ENCODE results near the gene LIPC. TPM values are rescaled to one million over a fixed set of nuclear protein-coding genes. Genes with fewer than 3 reads are reported as not detected.
A peak's percentile ranks its signal among the peaks of the same experiment; 100 is the strongest.

Gene LIPC
- total and polyA plus RNA-seq, 9 of the 15 experiments (the other 6 are each of a cell fraction or from before 2014, with no cell fraction given): 0.07 to 0.41 (median 0.11) TPM; not detected in 2

GRCh38 chr15:58562135-58562534 lies 130.3 kb downstream of the LIPC start (continued):
- TF ChIP-seq ZNF121 (CRISPR knock-in tag; conservative IDR thresholded peaks at IDR 0.05): no peak
- TF ChIP-seq IRF2 (CRISPR knock-in tag; IDR thresholded peaks at IDR 0.05): no peak
- TF ChIP-seq ZNF384 (IDR thresholded peaks at IDR 0.05; ENCODE audit: low read depth, low read length): no peak

GRCh38 chr15:58564981-58565380 lies 133.2 kb downstream of the LIPC start:
- H3K4me3 ChIP-seq: no peak overlapping the region
- ChIA-PET POLR2A (interaction anchor here (0.7 kb wide), 1 partner anchor 19 kb away, joined by 3 read pairs; no protein-coding TSS in a partner anchor), CTCF (ENCODE audit: low intra/inter-chr PET ratio) (no interaction called here)
- no peaks in the 10 kb centered on the region for H3K36me3 ChIP-seq (ENCODE audit: control insufficient read depth, insufficient read depth, low read length)
- DNase-seq (ENCODE audit: extremely low read depth in 1 of 4, low spot score in 3 of 4) (no peak), FAIRE-seq (no peak), ATAC-seq (no peak)
- H3K79me2 ChIP-seq (ENCODE audit: control insufficient read depth, insufficient read depth, low read length): no peaks in the 10 kb centered on the region
- in situ Hi-C loops (cut with MboI): no loop called here
- no peaks in the 10 kb centered on the region for H3K9me1 ChIP-seq (ENCODE audit: control insufficient read depth, insufficient read depth, low read length)
- 80% methylated on average over 5 of the region's 6 CpGs for WGBS (ENCODE audit: insufficient coverage, low coverage, missing lambda C conversion rate)
- peaks cover 0 to 15% of the 10 kb centered on the region in 2 experiments; a peak in 4 of 5 replicates for H3K4me1 ChIP-seq (replicated peaks in 1 of 2; ENCODE audit: control insufficient read depth in 2 of 2, insufficient read depth in 2 of 2, low read length in 2 of 2)
- H3K9ac ChIP-seq (ENCODE audit: insufficient read depth in 1 of 2, low read depth in 2 of 2, low read length in 2 of 2): peak overlapping the region in 1 of 2 experiments; percentile 8; a peak in 1 of 4 replicates
- no peak overlapping the region for H3K27ac ChIP-seq (ENCODE audit: extremely low read depth, low read depth, low read length)
- intact Hi-C loops (cut with micrococcal nuclease): no loop called here
- no peak overlapping the region for H3K4me2 ChIP-seq (ENCODE audit: insufficient read depth, low read length)
- H3K27me3 ChIP-seq (ENCODE audit: control insufficient read depth in 2 of 2, insufficient read depth in 2 of 2, low read length in 2 of 2): no peaks in the 10 kb centered on the region
- BruUV-seq (replicated peaks): no TSS peak
- no peaks in the 10 kb centered on the region for H4K20me1 ChIP-seq (replicated peaks; ENCODE audit: control insufficient read depth, insufficient read depth, low read length)
- no peaks in the 10 kb centered on the region for H3K9me3 ChIP-seq (replicated peaks; ENCODE audit: control insufficient read depth, insufficient read depth, low read depth, low read length)
- no peak overlapping the region for H2AFZ ChIP-seq (ENCODE audit: low read depth, low read length)
- TF ChIP-seq HLTF (IDR thresholded peaks at IDR 0.05): no peak
- no peak for TF ChIP-seq PREB (CRISPR knock-in tag; IDR thresholded peaks at IDR 0.05)
- no peak for TF ChIP-seq DIDO1 (tag; IDR thresholded peaks at IDR 0.05; ENCODE audit: low read depth)
- no peak for TF ChIP-seq HMGXB4 (CRISPR knock-in tag; IDR thresholded peaks at IDR 0.05)
- no peak for TF ChIP-seq SREBF1 (IDR thresholded peaks at IDR 0.05; ENCODE audit: borderline replicate concordance, low read depth, low read length)
- TF ChIP-seq TCF7L2 (IDR thresholded peaks at IDR 0.05; ENCODE audit: low read depth, low read length): no peak
- TF ChIP-seq ZBTB7A (IDR thresholded peaks at IDR 0.05; ENCODE audit: borderline replicate concordance, control insufficient read depth, low read depth, low read length): no peak
- TF ChIP-seq EP300 (IDR thresholded peaks at IDR 0.05; ENCODE audit: low read length): no peak
- TF ChIP-seq RBM25 (IDR thresholded peaks at IDR 0.05; ENCODE audit: low read depth, low read length, severe bottlenecking): no peak
- TF ChIP-seq ZBTB34 (CRISPR knock-in tag; IDR thresholded peaks at IDR 0.05): no peak
- no peak for TF ChIP-seq ZNF785 (CRISPR knock-in tag; IDR thresholded peaks at IDR 0.05)
- no peak for TF ChIP-seq KDM4B (IDR thresholded peaks at IDR 0.05; ENCODE audit: borderline replicate concordance in 2 of 2, low read depth in 1 of 2)
